GM12865 (cell line): ENCODE results near the gene ARHGAP20.

ENCODE experiments used
- DNase-seq: peaks from one replicate; pipeline ENCODE4 v3.0.0; 2010; ENCODE audit warnings: low read depth
- H3K4me3 ChIP-seq: 2 replicates; pipeline ENCODE4 v1.5.1; 2011; ENCODE audit warnings: mild to moderate bottlenecking, low read depth, low read length, control low read depth
- CTCF ChIP-seq: IDR thresholded peaks from 2 replicates; pipeline ENCODE4 v1.5.1; 2011; ENCODE audit warnings: low read length, control low read depth, low read depth, inconsistent platforms; ENCODE audit not compliant: insufficient read depth; ENCODE audit errors: missing control alignments

Gene ARHGAP20

GRCh38 chr11:110711776-110712658 is at the start of gene ARHGAP20:
Gene ARHGAP20 (minus strand): TSS chr11:110712437. CDS start chr11:110712231, 206 bp downstream.
- peak; percentile 48 for DNase-seq
- H3K4me3 ChIP-seq, result peak within 1 kb of the TSS; percentile 42
- no peak for TF ChIP-seq CTCF

GRCh38 chr11:110761991-110762390 is 49.8 kb upstream of the ARHGAP20 start:
- no peak for TF ChIP-seq CTCF
- DNase-seq, result no peak
- H3K4me3 ChIP-seq, result no peak overlapping the region

- H3K4me3 ChIP-seq, result no peak overlapping the region
- no peak for TF ChIP-seq CTCF
- DNase-seq, result no peak
These were observed 48.9 kb upstream of the ARHGAP20 start for GRCh38 chr11:110761131-110761530.

- no peak for DNase-seq
- no peak overlapping the region for H3K4me3 ChIP-seq
- no peak for TF ChIP-seq CTCF
These were observed 47.7 kb upstream of the ARHGAP20 start for GRCh38 chr11:110759972-110760381.

- TF ChIP-seq CTCF, result no peak
- no peak overlapping the region for H3K4me3 ChIP-seq
- DNase-seq, result no peak
These were observed 45.9 kb upstream of the ARHGAP20 start for GRCh38 chr11:110757962-110758755.

GRCh38 chr11:110757066-110757465 is 44.8 kb upstream of the ARHGAP20 start:
- no peak for TF ChIP-seq CTCF
- no peak overlapping the region for H3K4me3 ChIP-seq
- no peak for DNase-seq
